Sigmoid colon (tissue), 7 donors: ENCODE results near the gene FLVCR2. TPM values are rescaled to one million over a fixed set of nuclear protein-coding genes. Genes with fewer than 3 reads are reported as not detected.

Source experiments
- DNase-seq: peaks from one replicate; pipeline ENCODE4 v3.0.0-alpha.2; 2019
- H3K27ac ChIP-seq, 4 donors: fragments of 200-600 bp; sonication (generic); one replicate each; pipeline ENCODE4 v1.5.1; 2016 to 2019; ENCODE audit warnings: mild to moderate bottlenecking in 1 of 4
- H3K27me3 ChIP-seq, 3 donors: fragments of 200-600 bp; sonication (generic); one replicate each; pipeline ENCODE4 v1.5.1; 2019; ENCODE audit warnings: mild to moderate bottlenecking in 1 of 3
- H3K36me3 ChIP-seq, 4 donors: fragments of 200-600 bp; sonication (generic); one replicate each; pipeline ENCODE4 v1.5.1; 2016 to 2019
- H3K4me1 ChIP-seq, 4 donors: fragments of 200-600 bp; sonication (generic); one replicate each; pipeline ENCODE4 v1.5.1; 2017 to 2019
- H3K4me3 ChIP-seq, 4 donors: fragments of 200-600 bp; sonication (generic); one replicate each; pipeline ENCODE4 v1.5.1; 2017 to 2019; ENCODE audit warnings: mild to moderate bottlenecking in 2 of 4, moderate library complexity in 1 of 4
- H3K9me3 ChIP-seq, 4 donors: fragments of 200-600 bp in 3 of 4; sonication (generic) in 3 of 4; one replicate each; pipeline versions ENCODE4 v1.5.1 to v1.6.1; 2013 to 2019
- CTCF ChIP-seq, 4 experiments: fragments of 450-650 bp in 3 of 4; fragments of 200-600 bp in 1 of 4; IDR thresholded peaks; one replicate each; pipeline ENCODE4 v1.5.1; 2016 to 2019; ENCODE audit warnings: antibody characterized with exemption in 4 of 4, mild to moderate bottlenecking in 3 of 4, moderate library complexity in 2 of 4
- EP300 ChIP-seq, 4 donors: sonication (generic); formaldehyde crosslinking; IDR thresholded peaks; one replicate each; pipeline ENCODE4 v1.6.1; 2017; ENCODE audit warnings: antibody characterized with exemption in 4 of 4
- POLR2A ChIP-seq, 2 donors: fragments of 450-650 bp; IDR thresholded peaks; one replicate each; pipeline ENCODE4 v1.6.1; 2016; ENCODE audit warnings: antibody characterized with exemption in 2 of 2, mild to moderate bottlenecking in 2 of 2, moderate library complexity in 2 of 2
- POLR2AphosphoS5 ChIP-seq, 4 donors: sonication (generic); formaldehyde crosslinking; IDR thresholded peaks; one replicate each; pipeline ENCODE4 v1.6.1; 2017; ENCODE audit warnings: antibody characterized with exemption in 4 of 4
- WGBS, 2 donors: extraction: QIAGEN DNeasy Blood & Tissue Kit; methylation state at CpG; one replicate each; pipeline ENCODE4 v1.1.7; 2013; 5-methylcytosine and 5-hydroxymethylcytosine counted together
- intact Hi-C: fragments of 100-400 bp; cut with DNase I; formaldehyde crosslinking; loops from one replicate; pipeline ENCODE4 v1.15.1; 2023
- polyA plus RNA-seq, 3 donors: library from polyadenylated mRNA; stranded (reverse); fragments of 200-250 nt; gene quantifications; one replicate each; pipeline ENCODE4 v1.2.3, GENCODE V29; 2013
- total RNA-seq, 4 donors: library from RNA; depleted of rRNA; stranded (reverse); fragments of >200 nt; gene quantifications; one replicate each; pipeline ENCODE4 v1.1.0, GENCODE V29; 2016
- donor health status: healthy with polysubstance abuse.
- donor health status: Bipolar disorder and iron deficiency.
- donor health status: healthy.

Gene FLVCR2
- total and polyA plus RNA-seq, 7 donors: 2.4 to 14.8 (median 3.0) TPM

DNA sequence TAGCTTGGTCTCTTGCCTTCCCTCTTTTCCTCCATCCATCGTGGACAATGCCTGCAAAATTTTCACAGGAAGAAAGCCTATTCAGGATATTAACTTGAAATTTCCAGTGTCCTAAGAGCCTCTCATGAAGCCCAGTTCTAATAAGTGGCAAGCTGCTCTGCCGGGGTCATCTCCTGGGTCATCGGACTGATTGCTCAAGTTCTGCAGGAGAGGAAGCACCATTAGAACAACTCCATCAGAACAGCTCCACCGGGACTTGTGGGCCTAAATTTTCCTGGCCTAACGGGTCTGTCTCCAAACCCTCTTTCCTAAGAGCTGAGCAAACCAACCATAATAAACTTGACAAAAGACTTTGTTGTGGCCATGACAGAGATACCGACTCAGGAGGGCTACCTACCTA lies 68.3 kb downstream of the FLVCR2 start:
- WGBS, 2 donors: 91 to 94% methylated on average over 6 of the region's 6 CpGs
- Histone ChIP-seq H3K4me1 (peaks cover 0 to 8% (median 4%) of the 10 kb centered on the region in 4 donors), H3K27me3 (no peaks in the 10 kb centered on the region), H3K36me3 (peaks cover 14 to 28% (median 17%) of the 10 kb centered on the region in 4 donors), H3K27ac (no peak overlapping the region), H3K4me3 (no peak overlapping the region), H3K9me3 (no peaks in the 10 kb centered on the region)
- intact Hi-C loops: no loop called here
- no peak for DNase-seq
- TF ChIP-seq POLR2AphosphoS5 (IDR thresholded peaks at IDR 0.05) (no peak), EP300 (IDR thresholded peaks at IDR 0.05) (no peak)

- intact Hi-C loops: no loop called here
- 85 to 90% methylated on average over 3 of the region's 3 CpGs for WGBS, 2 donors
- Histone ChIP-seq H3K9me3 (no peaks in the 10 kb centered on the region), H3K27me3 (no peaks in the 10 kb centered on the region), H3K4me3 (no peak overlapping the region), H3K36me3 (peaks cover 14 to 35% (median 19%) of the 10 kb centered on the region in 4 donors), H3K4me1 (peaks cover 0 to 8% (median 4%) of the 10 kb centered on the region in 4 donors), H3K27ac (peak overlapping the region in 1 of 4 donors; percentile 40)
- TF ChIP-seq EP300 (IDR thresholded peaks at IDR 0.05): no peak
- no peak for TF ChIP-seq POLR2AphosphoS5 (IDR thresholded peaks at IDR 0.05)
- TF ChIP-seq CTCF (IDR thresholded peaks at IDR 0.05): no peak
- TF ChIP-seq POLR2A (IDR thresholded peaks at IDR 0.05): no peak
- no peak for DNase-seq
Measured at GRCh38 chr14:75647640-75648039, 69.2 kb downstream of the FLVCR2 start.

- Histone ChIP-seq H3K4me3 (no peak overlapping the region), H3K27me3 (no peaks in the 10 kb centered on the region), H3K27ac (peak overlapping the region in 3 of 4 donors; percentile 3 to 40 (median 21)), H3K36me3 (peaks cover 14 to 39% (median 19%) of the 10 kb centered on the region in 4 donors), H3K9me3 (no peaks in the 10 kb centered on the region), H3K4me1 (peaks cover 0 to 8% (median 4%) of the 10 kb centered on the region in 4 donors)
- peak; percentile 68 for DNase-seq
- WGBS, 2 donors: 71 to 85% methylated on average over 9 of the region's 9 CpGs
- TF ChIP-seq EP300 (IDR thresholded peaks at IDR 0.05) (no peak), POLR2AphosphoS5 (IDR thresholded peaks at IDR 0.05) (no peak), CTCF (IDR thresholded peaks at IDR 0.05) (no peak), POLR2A (IDR thresholded peaks at IDR 0.05) (no peak)
- intact Hi-C loops: no loop called here
Measured at GRCh38 chr14:75648066-75648838, 69.8 kb downstream of the FLVCR2 start.

DNA sequence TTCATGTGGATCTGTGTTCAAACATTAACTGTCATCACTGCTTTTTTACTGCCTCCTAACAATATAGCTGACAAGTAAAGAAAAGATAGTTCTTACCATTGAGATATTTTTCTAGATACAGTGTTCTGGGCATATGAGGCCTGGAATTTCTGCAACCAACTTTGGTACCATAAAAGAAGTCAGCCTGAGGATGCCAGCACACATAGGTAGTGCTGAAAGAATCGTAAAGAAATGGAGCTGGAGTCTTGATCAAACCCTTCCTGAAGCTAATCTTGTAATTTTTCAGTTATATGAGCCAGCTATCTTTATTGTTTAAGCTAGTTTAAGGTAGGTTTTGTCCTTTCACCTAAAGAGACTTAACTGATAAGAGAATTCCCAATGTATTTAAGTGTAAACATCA lies 70.9 kb downstream of the FLVCR2 start:
- WGBS, 2 donors: 71 to 94% methylated on average over 1 of the region's 1 CpG
- TF ChIP-seq CTCF (IDR thresholded peaks at IDR 0.05) (no peak), POLR2A (IDR thresholded peaks at IDR 0.05) (no peak), POLR2AphosphoS5 (IDR thresholded peaks at IDR 0.05) (no peak), EP300 (IDR thresholded peaks at IDR 0.05) (no peak)
- H3K27ac ChIP-seq: no peak overlapping the region
- peaks cover 14 to 42% (median 19%) of the 10 kb centered on the region in 4 donors for H3K36me3 ChIP-seq
- intact Hi-C loops: no loop called here
- H3K4me1 ChIP-seq: peaks cover 0 to 11% (median 4%) of the 10 kb centered on the region in 4 donors
- no peak for DNase-seq
- H3K9me3 ChIP-seq: no peaks in the 10 kb centered on the region
- no peak overlapping the region for H3K4me3 ChIP-seq
- H3K27me3 ChIP-seq: no peaks in the 10 kb centered on the region

GRCh38 chr14:75649773-75650172 lies 71.4 kb downstream of the FLVCR2 start:
- intact Hi-C loops: loop anchor here (10.0 kb wide), 1 partner anchor 335 kb away; no protein-coding TSS in a partner anchor

More at GRCh38 chr14:75649773-75650172, 71.4 kb downstream of the FLVCR2 start:
- no peak overlapping the region for H3K27ac ChIP-seq
- no peak for TF ChIP-seq CTCF (IDR thresholded peaks at IDR 0.05)
- no peak for TF ChIP-seq POLR2AphosphoS5 (IDR thresholded peaks at IDR 0.05)
- TF ChIP-seq EP300 (IDR thresholded peaks at IDR 0.05): no peak
- TF ChIP-seq POLR2A (IDR thresholded peaks at IDR 0.05): no peak
- H3K4me3 ChIP-seq: no peak overlapping the region
- H3K27me3 ChIP-seq: no peaks in the 10 kb centered on the region
- H3K9me3 ChIP-seq: no peaks in the 10 kb centered on the region
- no peak for DNase-seq
- H3K36me3 ChIP-seq: peaks cover 14 to 46% (median 19%) of the 10 kb centered on the region in 4 donors
- 94 to 95% methylated on average over 1 of the region's 1 CpG for WGBS, 2 donors
- peaks cover 0 to 11% (median 4%) of the 10 kb centered on the region in 4 donors for H3K4me1 ChIP-seq
